ENCODE measurements around the gene CD81.

GRCh38 chr11:2359557-2359956 lies 17.6 kb upstream of the CD81 start:
- TF ChIP-seq POLR2AphosphoS5 (IDR thresholded peaks at IDR 0.05) (no peak), CTCF (IDR thresholded peaks at IDR 0.05) (no peak), POLR2A (IDR thresholded peaks at IDR 0.05) (no peak), EP300 (IDR thresholded peaks at IDR 0.05) (no peak)

All from gastroesophageal sphincter (tissue), 3 donors.